ENCODE measurements around the gene COL4A1. TPM values are rescaled to one million over a fixed set of nuclear protein-coding genes. Genes with fewer than 3 reads are reported as not detected.

The COL4A1 gene
- total and polyA plus RNA-seq, 8 donors = 418 to 1,057 (median 547) TPM

GRCh38 chr13:110105136-110105535 lies 201.8 kb downstream of the COL4A1 start:
- no peak for TF ChIP-seq CTCF (IDR thresholded peaks at IDR 0.05)
- no peaks in the 10 kb centered on the region for H3K4me1 ChIP-seq
- ATAC-seq = peak; percentile 67
- H3K27ac ChIP-seq = no peak overlapping the region
- H3K36me3 ChIP-seq = no peaks in the 10 kb centered on the region
- intact Hi-C loops (cut with DNase I) = loop anchor here in 1 of 2 donors (10.0 kb wide), 1 partner anchor 1140 kb away; no protein-coding TSS in a partner anchor
- DNase-seq = peak in 1 of 4 donors; percentile 32
- H3K9me3 ChIP-seq = peaks cover 0 to 11% of the 10 kb centered on the region in 2 donors
- no peak overlapping the region for H3K4me3 ChIP-seq
- no peaks in the 10 kb centered on the region for H3K27me3 ChIP-seq

DNA sequence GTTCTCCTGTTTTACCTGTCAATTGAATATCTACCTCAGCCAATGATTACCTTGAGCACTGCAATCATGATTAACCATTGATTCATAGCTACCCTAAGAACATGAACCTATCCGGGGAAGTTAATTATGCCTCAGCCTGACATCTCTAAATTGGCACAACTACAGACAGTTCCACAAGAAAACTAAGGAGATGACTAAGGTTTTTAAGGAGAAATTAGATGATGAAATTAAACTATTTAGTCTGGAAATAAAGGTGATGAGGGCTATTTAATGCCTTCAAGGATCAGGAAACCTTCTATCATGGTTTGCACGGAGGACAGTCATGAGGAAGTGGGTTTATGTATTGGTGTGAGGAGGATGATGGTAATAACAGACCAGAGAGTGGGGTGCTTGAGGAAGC lies 203.4 kb downstream of the COL4A1 start:
- Histone ChIP-seq H3K36me3 (no peaks in the 10 kb centered on the region), H3K9me3 (peaks cover 0 to 27% of the 10 kb centered on the region in 2 donors), H3K4me3 (no peak overlapping the region), H3K4me1 (no peaks in the 10 kb centered on the region), H3K27ac (no peak overlapping the region), H3K27me3 (no peaks in the 10 kb centered on the region)
- DNase-seq = no peak
- no peak for ATAC-seq
- intact Hi-C loops (cut with DNase I) = loop anchor here in 1 of 2 donors (10.0 kb wide), 1 partner anchor 1139 kb away; no protein-coding TSS in a partner anchor
- TF ChIP-seq CTCF (IDR thresholded peaks at IDR 0.05) = no peak

GRCh38 chr13:110103026-110103425 lies 203.9 kb downstream of the COL4A1 start:
- TF ChIP-seq CTCF (IDR thresholded peaks at IDR 0.05) = no peak
- no peak for ATAC-seq
- intact Hi-C loops (cut with DNase I) = loop anchor here in 1 of 2 donors (10.0 kb wide), 1 partner anchor 1138 kb away; no protein-coding TSS in a partner anchor

DNA sequence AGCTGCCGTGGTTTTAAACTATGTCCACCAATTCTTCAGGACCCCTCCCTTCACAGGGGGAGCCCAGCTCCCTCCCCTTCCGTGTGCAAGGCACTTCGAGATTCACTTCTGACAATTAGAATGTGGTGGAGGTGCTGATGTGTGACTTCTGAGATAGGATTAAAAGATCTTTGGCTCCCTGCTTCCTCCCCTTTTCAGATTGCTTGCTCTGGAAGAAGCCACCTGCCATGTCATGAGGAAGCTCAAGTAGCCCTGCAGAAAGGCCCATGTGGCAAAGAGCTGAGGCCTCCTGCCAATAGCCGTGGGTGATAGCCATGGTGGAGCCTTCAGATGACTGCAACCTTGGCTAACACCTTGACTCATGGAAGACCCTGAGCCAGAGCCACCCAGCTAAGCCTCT lies 204.9 kb downstream of the COL4A1 start:
- no peaks in the 10 kb centered on the region for H3K4me1 ChIP-seq
- DNase-seq (no peak), ATAC-seq (no peak)
- no peaks in the 10 kb centered on the region for H3K27me3 ChIP-seq
- no peak overlapping the region for H3K27ac ChIP-seq
- H3K4me3 ChIP-seq = no peak overlapping the region
- H3K36me3 ChIP-seq = no peaks in the 10 kb centered on the region
- peaks cover 0 to 28% of the 10 kb centered on the region in 2 donors for H3K9me3 ChIP-seq
- TF ChIP-seq CTCF (IDR thresholded peaks at IDR 0.05) = no peak
- intact Hi-C loops (cut with DNase I) = loop anchor here in 1 of 2 donors (10.0 kb wide), 1 partner anchor 1137 kb away; no protein-coding TSS in a partner anchor

More at GRCh38 chr13:110103026-110103425, 203.9 kb downstream of the COL4A1 start:
- Histone ChIP-seq H3K4me3 (no peak overlapping the region), H3K27me3 (no peaks in the 10 kb centered on the region), H3K4me1 (no peaks in the 10 kb centered on the region), H3K27ac (no peak overlapping the region), H3K36me3 (no peaks in the 10 kb centered on the region), H3K9me3 (peaks cover 0 to 28% of the 10 kb centered on the region in 2 donors)
- DNase-seq = no peak

DNA sequence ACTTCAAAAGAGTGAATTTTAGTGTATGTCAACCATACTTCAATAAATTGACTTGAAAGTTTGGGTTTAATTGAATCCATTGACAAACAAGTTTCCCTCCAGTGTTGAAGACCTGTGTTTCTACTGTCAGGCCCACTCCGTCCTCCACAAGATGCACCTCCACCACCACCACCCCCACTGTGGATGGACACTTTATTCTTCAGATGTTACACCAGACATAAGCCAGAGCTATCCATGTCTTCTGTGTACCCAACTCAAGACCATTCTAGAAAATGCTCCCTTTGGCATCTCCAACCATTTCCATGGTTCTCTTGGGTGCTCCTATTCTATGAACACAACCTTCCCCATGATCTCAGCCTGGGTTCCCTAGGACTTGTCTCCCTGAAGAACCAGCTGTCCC lies 207.0 kb downstream of the COL4A1 start:
- no peak for ATAC-seq
- H3K9me3 ChIP-seq = peaks cover 0 to 28% of the 10 kb centered on the region in 2 donors
- intact Hi-C loops (cut with DNase I) = loop anchor here in 1 of 2 donors (10.0 kb wide), 1 partner anchor 1135 kb away; no protein-coding TSS in a partner anchor
- no peak for TF ChIP-seq CTCF (IDR thresholded peaks at IDR 0.05)
- no peak overlapping the region for H3K4me3 ChIP-seq
- H3K27me3 ChIP-seq = no peaks in the 10 kb centered on the region
- no peaks in the 10 kb centered on the region for H3K4me1 ChIP-seq
- DNase-seq = no peak
- no peak overlapping the region for H3K27ac ChIP-seq
- no peaks in the 10 kb centered on the region for H3K36me3 ChIP-seq

Small RNAs within 50 kb of the gene (microRNA-seq; reads per million reads assigned to microRNA genes)
- gene MIR8073 = 0 reads per million in 2 donors

Other genes starting within 250 kb of the COL4A1 start
- 100 to 1,000 TPM; 343 to 638 TPM for gene COL4A2, start 127 bp upstream of the COL4A1 start, total RNA-seq
- gene COL4A2, start 127 bp upstream of the COL4A1 start, polyA plus RNA-seq (ENCODE audit: insufficient read length in 6 of 6) = 100 to 1,000 TPM; 307 to 474 (median 395) TPM